Endothelial cell (in vitro differentiated cells): ENCODE results near the gene IDH3A. TPM values are rescaled to one million over a fixed set of nuclear protein-coding genes. Genes with fewer than 3 reads are reported as not detected.

Experiments
- DNase-seq: peaks from one replicate; pipeline ENCODE4 v3.0.0; 2021; ENCODE audit warnings: low spot score
- H3K27ac Mint-ChIP-seq: one replicate; pipeline ENCODE4 v1.8.0; 2021; ENCODE audit warnings: mixed read lengths, inconsistent platforms; ENCODE audit not compliant: unreplicated experiment
- H3K27me3 Mint-ChIP-seq: one replicate; pipeline ENCODE4 v1.8.0; 2021; ENCODE audit warnings: mild to moderate bottlenecking, moderate library complexity, mixed read lengths, inconsistent platforms; ENCODE audit not compliant: unreplicated experiment
- H3K36me3 Mint-ChIP-seq: one replicate; pipeline ENCODE4 v1.8.0; 2021; ENCODE audit warnings: mild to moderate bottlenecking, low read depth, mixed read lengths, inconsistent platforms; ENCODE audit not compliant: unreplicated experiment
- H3K4me1 Mint-ChIP-seq: one replicate; pipeline ENCODE4 v1.8.0; 2021; ENCODE audit warnings: mild to moderate bottlenecking, mixed read lengths, inconsistent platforms; ENCODE audit not compliant: unreplicated experiment
- H3K4me3 Mint-ChIP-seq: one replicate; pipeline ENCODE4 v1.8.0; 2021; ENCODE audit warnings: mild to moderate bottlenecking, mixed read lengths, inconsistent platforms; ENCODE audit not compliant: unreplicated experiment
- H3K9me3 Mint-ChIP-seq: one replicate; pipeline ENCODE4 v1.8.0; 2021; ENCODE audit warnings: mixed read lengths, inconsistent platforms; ENCODE audit not compliant: unreplicated experiment
- CTCF ChIP-seq: fragments of 200-600 bp; sonication (generic); IDR thresholded peaks from one replicate; pipeline ENCODE4 v1.5.0; 2021; ENCODE audit warnings: antibody characterized with exemption; ENCODE audit not compliant: unreplicated experiment
- total RNA-seq: library from RNA; stranded (reverse); fragmentation: NEBNext Ultra II Directional; extraction: Animal tissue kit (Norgen Biotek cat#: 25700); gene quantifications from one replicate; pipeline ENCODE4 v1.2.1, GENCODE V29; 2021; ENCODE audit not compliant: unreplicated experiment

The IDH3A gene
- total RNA-seq, 1 donor from 2014 or later, result 19.9 TPM

- TF ChIP-seq CTCF, result no peak
- DNase-seq, result no peak
- Mint-ChIP-seq H3K27ac (no peak overlapping the region), H3K4me1 (no peaks in the 10 kb centered on the region), H3K4me3 (no peak overlapping the region), H3K27me3 (no peaks in the 10 kb centered on the region), H3K9me3 (no peaks in the 10 kb centered on the region), H3K36me3 (peaks cover 9% of the 10 kb centered on the region)
These were observed 14.8 kb downstream of the IDH3A start for GRCh38 chr15:78164010-78164409.

GRCh38 chr15:78167227-78167888, 18.2 kb downstream of the IDH3A start:
- Mint-ChIP-seq H3K36me3 (peaks cover 12% of the 10 kb centered on the region), H3K9me3 (no peaks in the 10 kb centered on the region), H3K4me3 (no peak overlapping the region), H3K27ac (no peak overlapping the region), H3K4me1 (no peaks in the 10 kb centered on the region), H3K27me3 (no peaks in the 10 kb centered on the region)
- no peak for TF ChIP-seq CTCF
- DNase-seq, result no peak

- Mint-ChIP-seq H3K27me3 (no peaks in the 10 kb centered on the region), H3K4me3 (no peak overlapping the region), H3K9me3 (no peaks in the 10 kb centered on the region), H3K36me3 (peaks cover 17% of the 10 kb centered on the region), H3K27ac (no peak overlapping the region), H3K4me1 (no peaks in the 10 kb centered on the region)
- no peak for DNase-seq
- TF ChIP-seq CTCF, result no peak
These were observed 19.4 kb downstream of the IDH3A start for GRCh38 chr15:78168608-78169007.

- Mint-ChIP-seq H3K9me3 (no peaks in the 10 kb centered on the region), H3K27ac (no peak overlapping the region), H3K4me3 (peak overlapping the region; percentile 59), H3K36me3 (peaks cover 15% of the 10 kb centered on the region), H3K4me1 (no peaks in the 10 kb centered on the region), H3K27me3 (peaks cover 2% of the 10 kb centered on the region)
- TF ChIP-seq CTCF, result no peak
- DNase-seq, result no peak
These were observed 21.9 kb downstream of the IDH3A start for GRCh38 chr15:78170848-78171773.
